Nephron (organoid): ENCODE measurements around the gene ENC1.
"Not testable (repeated sequence)": the region's sequence is repeated elsewhere in the genome, so short reads cannot be mapped to it uniquely, and the experiment has no call there.

Experiments
- H3K27ac Mint-ChIP-seq, 3 experiments: 2 replicates each; pipeline ENCODE4 v1.8.0; 2020; ENCODE audit warnings: mixed read lengths in 3 of 3, mild to moderate bottlenecking in 2 of 3, moderate library complexity in 1 of 3
- H3K27me3 Mint-ChIP-seq: 2 replicates; pipeline ENCODE4 v1.8.0; 2021; ENCODE audit warnings: low read depth, mild to moderate bottlenecking, moderate library complexity, mixed read lengths
- H3K36me3 Mint-ChIP-seq: 2 replicates; pipeline ENCODE4 v1.8.0; 2020; ENCODE audit warnings: low read depth, mixed read lengths
- H3K4me1 Mint-ChIP-seq: 2 replicates; pipeline ENCODE4 v1.8.0; 2020; ENCODE audit warnings: mixed read lengths
- H3K4me3 Mint-ChIP-seq, 3 experiments: 2 replicates each; pipeline ENCODE4 v1.8.0; 2020; ENCODE audit warnings: mild to moderate bottlenecking in 3 of 3, mixed read lengths in 3 of 3, moderate library complexity in 2 of 3
- H3K9me3 Mint-ChIP-seq: 2 replicates; pipeline ENCODE4 v1.8.0; 2020; ENCODE audit warnings: mixed read lengths
- CTCF ChIP-seq, 3 experiments: fragments of 200-600 bp; sonication (generic); IDR thresholded peaks; one replicate each; pipeline ENCODE4 v1.5.0; 2021; ENCODE audit warnings: antibody characterized with exemption in 3 of 3; ENCODE audit not compliant: unreplicated experiment in 3 of 3

Gene ENC1

GRCh38 chr5:74640450-74640953 lies at the start of gene ENC1:
ENC1 (minus strand) TSS chr5:74640728; CDS start chr5:74636485, 4,243 bp downstream.
- peak within 1 kb of the TSS; percentile 84 to 94 (median 92) for H3K27ac Mint-ChIP-seq
- no peaks in the 10 kb centered on the region for H3K9me3 Mint-ChIP-seq
- no peaks in the 10 kb centered on the region for H3K27me3 Mint-ChIP-seq
- peaks cover 24% of the 10 kb centered on the region for H3K36me3 Mint-ChIP-seq
- TF ChIP-seq CTCF (IDR thresholded peaks at IDR 0.05; ENCODE audit: unreplicated experiment in 3 of 3): peak; percentile 51 to 65 (median 63)
- peak within 1 kb of the TSS; percentile 92 to 98 (median 96) for H3K4me3 Mint-ChIP-seq
- peaks cover 48% of the 10 kb centered on the region for H3K4me1 Mint-ChIP-seq

- Mint-ChIP-seq H3K9me3 (no peaks in the 10 kb centered on the region), H3K4me3 (peak overlapping the region in 1 of 3 experiments; percentile 88), H3K27ac (no peak overlapping the region), H3K36me3 (peaks cover 4% of the 10 kb centered on the region), H3K4me1 (peaks cover 13% of the 10 kb centered on the region), H3K27me3 (peaks cover 5% of the 10 kb centered on the region)
- no peak for TF ChIP-seq CTCF (IDR thresholded peaks at IDR 0.05; ENCODE audit: unreplicated experiment in 3 of 3)
Observed at GRCh38 chr5:74686962-74687751, 46.6 kb upstream of the ENC1 start.

DNA sequence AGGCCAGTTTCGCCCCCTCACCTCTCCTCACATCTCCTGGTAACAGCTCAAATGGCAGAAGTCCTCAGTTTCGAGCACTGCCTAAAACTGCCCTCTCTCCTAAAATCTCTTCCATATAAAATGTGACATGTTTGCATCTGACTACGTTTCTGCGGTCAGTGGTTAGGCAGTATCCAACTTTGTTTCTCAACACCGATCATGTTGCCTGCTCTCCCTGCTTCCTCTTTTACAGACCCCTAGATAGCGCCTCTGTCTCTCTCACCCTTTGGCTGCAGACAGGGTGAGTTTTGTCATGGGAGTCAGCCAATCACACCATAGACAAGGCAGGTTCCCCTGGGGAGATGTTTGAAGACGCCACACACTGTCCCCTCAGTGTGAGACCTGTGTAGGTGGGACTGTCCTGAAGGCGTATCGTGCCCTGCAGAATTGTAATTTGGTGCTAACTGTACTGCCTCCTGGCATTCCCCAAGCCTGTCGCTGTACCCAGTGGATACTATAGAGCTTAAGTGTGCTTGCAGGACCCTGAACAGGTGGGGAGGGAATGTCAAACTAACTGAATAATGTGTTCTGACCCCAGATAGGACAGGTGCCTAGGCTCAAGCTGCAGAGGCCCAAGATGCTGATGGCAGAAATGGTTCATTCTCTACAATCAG lies 45.6 kb upstream of the ENC1 start:
- no peak for TF ChIP-seq CTCF (IDR thresholded peaks at IDR 0.05; ENCODE audit: unreplicated experiment in 3 of 3)
- Mint-ChIP-seq H3K4me1 (peaks cover 13% of the 10 kb centered on the region), H3K4me3 (peak overlapping the region; percentile 78 to 88 (median 86)), H3K27ac (peak overlapping the region; percentile 4 to 35 (median 13)), H3K27me3 (peaks cover 5% of the 10 kb centered on the region), H3K9me3 (no peaks in the 10 kb centered on the region), H3K36me3 (peaks cover 4% of the 10 kb centered on the region)

GRCh38 chr5:74684900-74685851 lies 44.6 kb upstream of the ENC1 start, which contains the start of gene HEXB:
HEXB (plus strand) TSS chr5:74685233; CDS start chr5:74685261, 28 bp downstream.
- H3K9me3 Mint-ChIP-seq: no peaks in the 10 kb centered on the region
- peak within 1 kb of the TSS; percentile 78 to 88 (median 87) for H3K4me3 Mint-ChIP-seq
- peaks cover 5% of the 10 kb centered on the region for H3K27me3 Mint-ChIP-seq
- peak within 1 kb of the TSS; percentile 4 to 35 (median 13) for H3K27ac Mint-ChIP-seq
- TF ChIP-seq CTCF (IDR thresholded peaks at IDR 0.05; ENCODE audit: unreplicated experiment in 3 of 3): no peak
- H3K36me3 Mint-ChIP-seq: peaks cover 4% of the 10 kb centered on the region
- H3K4me1 Mint-ChIP-seq: peaks cover 13% of the 10 kb centered on the region

DNA sequence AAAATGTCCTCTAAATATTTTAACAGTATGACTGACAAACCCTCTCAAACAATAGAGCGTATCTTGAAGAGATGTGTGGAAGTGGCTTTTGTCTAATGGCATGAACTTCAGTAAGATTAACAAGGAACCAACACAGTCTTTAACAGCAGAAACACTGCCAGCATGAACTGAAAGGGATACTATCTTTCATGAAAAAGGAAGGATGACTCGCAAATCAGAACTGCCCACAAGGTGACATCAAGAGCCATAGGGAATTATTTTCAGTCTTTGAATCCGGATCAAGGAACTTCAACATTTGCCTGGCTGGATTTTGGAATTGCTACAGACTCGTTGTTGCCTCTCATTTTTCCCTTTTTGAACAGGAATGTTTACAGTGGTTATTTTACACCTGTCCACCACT lies 39.4 kb upstream of the ENC1 start:
- no peaks in the 10 kb centered on the region for H3K36me3 Mint-ChIP-seq
- no peaks in the 10 kb centered on the region for H3K4me1 Mint-ChIP-seq

DNA sequence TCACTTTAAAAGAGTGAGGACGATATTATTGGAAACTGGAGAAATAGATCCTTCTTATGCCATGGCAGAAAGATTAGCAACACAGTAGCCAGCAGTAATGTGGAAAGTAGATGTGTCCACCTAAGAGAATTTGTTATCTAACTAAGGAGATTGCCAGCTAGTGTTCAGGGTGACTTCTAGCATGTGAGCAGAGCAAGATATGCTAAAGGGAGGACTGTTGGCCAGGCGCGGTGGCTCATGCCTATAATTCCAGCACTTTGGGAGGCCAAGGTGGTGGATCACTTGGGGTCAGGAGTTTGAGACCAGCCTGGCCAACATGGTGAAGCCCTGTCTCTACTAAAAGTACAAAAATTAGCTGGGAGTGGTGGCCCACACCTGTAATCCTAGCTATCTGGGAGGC lies 38.8 kb upstream of the ENC1 start:
- not testable (repeated sequence) for H3K9me3 Mint-ChIP-seq, H3K4me1 Mint-ChIP-seq, H3K27ac Mint-ChIP-seq, H3K4me3 Mint-ChIP-seq, H3K36me3 Mint-ChIP-seq, H3K27me3 Mint-ChIP-seq

More for the DNA sequence above, 39.4 kb upstream of the ENC1 start:
- peaks cover 5% of the 10 kb centered on the region for H3K27me3 Mint-ChIP-seq
- no peak for TF ChIP-seq CTCF (IDR thresholded peaks at IDR 0.05; ENCODE audit: unreplicated experiment in 3 of 3)
- H3K27ac Mint-ChIP-seq: no peak overlapping the region
- H3K9me3 Mint-ChIP-seq: no peaks in the 10 kb centered on the region
- no peak overlapping the region for H3K4me3 Mint-ChIP-seq

DNA sequence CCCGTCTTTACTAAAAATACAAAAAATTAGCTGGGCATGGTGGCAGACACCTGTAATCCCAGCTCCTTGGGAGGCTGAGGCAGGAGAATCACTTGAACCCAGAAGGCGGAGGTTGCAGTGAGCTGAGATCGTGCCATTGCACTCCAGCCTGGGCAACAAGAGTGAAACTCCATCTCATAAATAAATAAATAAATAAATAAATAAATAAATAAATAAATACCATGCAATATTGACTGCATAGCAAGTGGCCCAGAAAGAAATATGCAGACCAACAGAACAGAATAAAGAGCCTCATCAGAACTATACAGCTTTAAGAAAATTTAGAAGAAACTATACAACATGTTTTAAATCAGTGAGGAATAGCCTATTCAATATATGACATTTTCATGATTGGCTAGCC lies 37.6 kb upstream of the ENC1 start:
- H3K4me1 Mint-ChIP-seq, H3K36me3 Mint-ChIP-seq, H3K4me3 Mint-ChIP-seq, H3K27me3 Mint-ChIP-seq, H3K27ac Mint-ChIP-seq, H3K9me3 Mint-ChIP-seq: not testable (repeated sequence)

DNA sequence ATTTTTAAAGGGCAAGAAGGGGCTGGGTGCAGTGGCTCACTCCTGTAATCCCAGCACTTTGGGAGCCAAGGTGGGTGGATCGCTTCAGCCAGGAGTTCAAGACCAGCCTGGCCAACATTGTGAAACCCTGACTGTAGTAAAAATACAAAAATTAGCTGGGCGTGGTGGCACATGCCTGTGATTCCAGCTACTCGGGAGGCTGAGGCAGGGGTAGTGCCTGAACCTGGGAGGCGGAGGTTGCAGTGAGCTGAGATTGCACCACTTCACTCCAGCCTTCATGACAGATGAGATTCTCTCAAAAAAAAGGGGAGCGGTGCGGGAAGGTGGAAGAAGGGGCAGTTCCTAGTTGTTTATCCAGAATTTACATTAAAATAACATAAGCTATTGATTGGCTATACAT lies 35.9 kb upstream of the ENC1 start:
- not testable (repeated sequence) for H3K9me3 Mint-ChIP-seq, H3K27ac Mint-ChIP-seq, H3K4me3 Mint-ChIP-seq, H3K27me3 Mint-ChIP-seq, H3K36me3 Mint-ChIP-seq
- H3K4me1 Mint-ChIP-seq: peaks cover 19% of the 10 kb centered on the region
